Body of pancreas (tissue), 4 donors: ENCODE measurements around the gene PDLIM3. TPM values are rescaled to one million over a fixed set of nuclear protein-coding genes. Genes with fewer than 3 reads are reported as not detected.

Experiments used
- ATAC-seq: fragments of 150-250 bp; one replicate; pipeline ENCODE4 v1.9.1; 2016
- DNase-seq, 4 donors: peaks; one replicate each; pipeline ENCODE4 v3.0.0-alpha.2; 2019
- H3K27ac ChIP-seq, 4 donors: fragments of 200-600 bp; sonication (generic); 1 replicate in 3 of 4; 2 replicates in 1 of 4; pipeline versions ENCODE4 v1.5.1 to v1.6.1; 2016 to 2019; ENCODE audit warnings: mild to moderate bottlenecking in 1 of 4, mixed read lengths in 1 of 4, moderate library complexity in 1 of 4
- H3K27me3 ChIP-seq, 2 donors: fragments of 200-600 bp; sonication (generic); one replicate each; pipeline ENCODE4 v1.6.0; 2016; ENCODE audit warnings: mild to moderate bottlenecking in 1 of 2
- H3K36me3 ChIP-seq, 2 donors: fragments of 200-600 bp; sonication (generic); replicated peaks in 1 of 2; 2 replicates each; pipeline ENCODE4 v1.5.1; 2016; ENCODE audit warnings: low read depth in 2 of 2; ENCODE audit not compliant: insufficient read depth in 1 of 2
- H3K4me1 ChIP-seq: fragments of 200-600 bp; sonication (generic); one replicate; pipeline ENCODE4 v1.6.0; 2016
- H3K4me3 ChIP-seq, 2 donors: fragments of 200-600 bp; sonication (generic); 1 replicate in 1 of 2; 2 replicates in 1 of 2; pipeline ENCODE4 v1.5.1; 2016 to 2019
- H3K9me3 ChIP-seq, 3 donors: fragments of 200-600 bp; sonication (generic); 1 replicate in 2 of 3; 2 replicates in 1 of 3; pipeline ENCODE4 v1.5.1; 2016
- CTCF ChIP-seq, 7 experiments: fragments of 450-650 bp in 4 of 7; fragments of 200-600 bp in 3 of 7; sonication (generic) in 3 of 7; IDR thresholded peaks; one replicate each; pipeline ENCODE4 v1.5.1; 2016 to 2019; ENCODE audit warnings: antibody characterized with exemption in 7 of 7
- POLR2A ChIP-seq, 3 donors: fragments of 450-650 bp; IDR thresholded peaks; one replicate each; pipeline ENCODE4 v1.6.1; 2016; ENCODE audit warnings: antibody characterized with exemption in 3 of 3, mild to moderate bottlenecking in 2 of 3
- WGBS, 2 donors: methylation state at CpG; one replicate each; pipeline ENCODE4 v1.1.5; 2017; 5-methylcytosine and 5-hydroxymethylcytosine counted together
- intact Hi-C: fragments of 100-400 bp; cut with DNase I; formaldehyde crosslinking; loops from one replicate; pipeline ENCODE4 v1.15.1; 2023
- total RNA-seq, 2 donors: library from RNA; depleted of rRNA; stranded (reverse); fragments of >200 nt; gene quantifications; one replicate each; pipeline ENCODE4 v1.1.0, GENCODE V29; 2016

Gene PDLIM3
- total RNA-seq, 2 donors from 2014 or later = 22.1 to 40.2 TPM

GRCh38 chr4:185480016-185480732, 55.1 kb downstream of the PDLIM3 start:
- intact Hi-C loops = no loop called here
- 71 to 77% methylated on average over 15 of the region's 15 CpGs for WGBS, 2 donors
- ATAC-seq = no peak
- no peaks in the 10 kb centered on the region for H3K36me3 ChIP-seq
- no peaks in the 10 kb centered on the region for H3K27me3 ChIP-seq
- no peaks in the 10 kb centered on the region for H3K9me3 ChIP-seq
- H3K4me1 ChIP-seq = no peaks in the 10 kb centered on the region
- TF ChIP-seq CTCF (IDR thresholded peaks at IDR 0.05) (no peak), POLR2A (IDR thresholded peaks at IDR 0.05) (no peak)
- no peak overlapping the region for H3K4me3 ChIP-seq
- H3K27ac ChIP-seq = no peak overlapping the region
- no peak for DNase-seq

- Histone ChIP-seq H3K4me1 (no peaks in the 10 kb centered on the region), H3K27ac (no peak overlapping the region), H3K36me3 (no peaks in the 10 kb centered on the region), H3K9me3 (no peaks in the 10 kb centered on the region), H3K27me3 (no peaks in the 10 kb centered on the region), H3K4me3 (no peak overlapping the region)
- ATAC-seq = no peak
- intact Hi-C loops = no loop called here
- TF ChIP-seq POLR2A (IDR thresholded peaks at IDR 0.05) (no peak), CTCF (IDR thresholded peaks at IDR 0.05) (no peak)
- no peak for DNase-seq
- WGBS, 2 donors = 44 to 64% methylated on average over 1 of the region's 1 CpG
Observed at GRCh38 chr4:185479507-185479971, 55.8 kb downstream of the PDLIM3 start.

GRCh38 chr4:185473247-185473646, 62.1 kb downstream of the PDLIM3 start:
- H3K36me3 ChIP-seq = no peaks in the 10 kb centered on the region
- DNase-seq (no peak), ATAC-seq (no peak)
- H3K9me3 ChIP-seq = no peaks in the 10 kb centered on the region
- no peak overlapping the region for H3K27ac ChIP-seq
- TF ChIP-seq CTCF (IDR thresholded peaks at IDR 0.05) (no peak), POLR2A (IDR thresholded peaks at IDR 0.05) (no peak)
- no peaks in the 10 kb centered on the region for H3K27me3 ChIP-seq
- intact Hi-C loops = no loop called here
- 88 to 96% methylated on average over 8 of the region's 8 CpGs for WGBS, 2 donors
- no peak overlapping the region for H3K4me3 ChIP-seq
- peaks cover 20% of the 10 kb centered on the region for H3K4me1 ChIP-seq

GRCh38 chr4:185472103-185472542, 63.2 kb downstream of the PDLIM3 start:
- no peak for ATAC-seq
- Histone ChIP-seq H3K27me3 (no peaks in the 10 kb centered on the region), H3K36me3 (no peaks in the 10 kb centered on the region), H3K27ac (no peak overlapping the region), H3K4me1 (peaks cover 20% of the 10 kb centered on the region), H3K9me3 (no peaks in the 10 kb centered on the region), H3K4me3 (peak overlapping the region; percentile 70 to 77)
- 44 to 49% methylated on average over 10 of the region's 10 CpGs for WGBS, 2 donors
- no peak for DNase-seq
- intact Hi-C loops = no loop called here
- TF ChIP-seq CTCF (IDR thresholded peaks at IDR 0.05) = no peak
- TF ChIP-seq POLR2A (IDR thresholded peaks at IDR 0.05) = no peak
